Measurements from ENCODE around the gene TMCO5A. TPM values are rescaled to one million over a fixed set of nuclear protein-coding genes. Genes with fewer than 3 reads are reported as not detected.
A peak's percentile ranks its signal among the peaks of the same experiment; 100 is the strongest.

The TMCO5A gene
- total RNA-seq, 1 donor from 2014 or later = not detected

DNA sequence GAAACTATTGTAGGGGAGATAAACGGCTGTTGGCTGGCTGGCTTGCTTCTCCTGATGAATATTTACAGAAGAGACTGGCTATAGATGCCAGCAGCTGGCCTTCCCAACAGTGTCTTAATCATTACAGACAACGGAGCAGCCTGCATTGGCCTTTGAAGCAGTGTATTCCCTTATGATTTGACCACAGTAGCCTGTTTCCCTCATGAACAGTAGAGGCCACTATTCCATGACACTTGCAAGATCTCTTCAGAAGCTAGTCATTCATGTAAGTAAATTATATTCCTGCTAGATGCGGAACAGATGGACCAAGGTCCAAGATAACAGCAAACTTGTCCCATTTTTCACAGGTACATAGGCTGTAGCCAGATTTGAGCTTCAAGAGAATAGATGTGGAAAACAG lies 47.3 kb downstream of the TMCO5A start:
- no peak overlapping the region for H3K4me3 Mint-ChIP-seq (ENCODE audit: unreplicated experiment)
- no peak for DNase-seq (ENCODE audit: low spot score)
- no peaks in the 10 kb centered on the region for H3K36me3 Mint-ChIP-seq (ENCODE audit: low read depth)
- no peaks in the 10 kb centered on the region for H3K4me1 Mint-ChIP-seq (ENCODE audit: low read depth)
- no peak overlapping the region for H3K27ac Mint-ChIP-seq (ENCODE audit: unreplicated experiment)
- peak; percentile 75 for TF ChIP-seq CTCF (IDR thresholded peaks at IDR 0.05)
- H3K9me3 Mint-ChIP-seq (ENCODE audit: low read depth) = no peaks in the 10 kb centered on the region
- H3K27me3 Mint-ChIP-seq (ENCODE audit: low read depth) = peaks cover 4% of the 10 kb centered on the region

- Mint-ChIP-seq H3K27me3 (ENCODE audit: low read depth) (no peaks in the 10 kb centered on the region), H3K4me3 (ENCODE audit: unreplicated experiment) (no peak overlapping the region), H3K9me3 (ENCODE audit: low read depth) (peaks cover 16% of the 10 kb centered on the region), H3K36me3 (ENCODE audit: low read depth) (peaks cover 3% of the 10 kb centered on the region), H3K4me1 (ENCODE audit: low read depth) (no peaks in the 10 kb centered on the region), H3K27ac (ENCODE audit: unreplicated experiment) (no peak overlapping the region)
- no peak for DNase-seq (ENCODE audit: low spot score)
- no peak for TF ChIP-seq CTCF (IDR thresholded peaks at IDR 0.05)
Measured at GRCh38 chr15:37984368-37984767, 49.9 kb downstream of the TMCO5A start.

GRCh38 chr15:37995461-37996347 lies 61.3 kb downstream of the TMCO5A start:
- DNase-seq (ENCODE audit: low spot score) = no peak

More at GRCh38 chr15:37995461-37996347, 61.3 kb downstream of the TMCO5A start:
- TF ChIP-seq CTCF (IDR thresholded peaks at IDR 0.05) = peak; percentile 93
- H3K4me1 Mint-ChIP-seq (ENCODE audit: low read depth) = peaks cover 7% of the 10 kb centered on the region
- H3K36me3 Mint-ChIP-seq (ENCODE audit: low read depth) = peaks cover 3% of the 10 kb centered on the region
- H3K27ac Mint-ChIP-seq (ENCODE audit: unreplicated experiment) = no peak overlapping the region
- H3K4me3 Mint-ChIP-seq (ENCODE audit: unreplicated experiment) = no peak overlapping the region
- H3K9me3 Mint-ChIP-seq (ENCODE audit: low read depth) = peaks cover 15% of the 10 kb centered on the region
- H3K27me3 Mint-ChIP-seq (ENCODE audit: low read depth) = peaks cover 4% of the 10 kb centered on the region

Data from chondrocyte (in vitro differentiated cells).